GM19328 (cell line): ENCODE measurements around the gene LRMDA.

ENCODE experiments used
- ATAC-seq: cut with Tn5 transposase; IDR thresholded peaks from one replicate; pipeline ENCODE4 v1.9.1; 2021; ENCODE audit warnings: mild to moderate bottlenecking, moderate library complexity; ENCODE audit not compliant: unreplicated experiment

Gene LRMDA

DNA sequence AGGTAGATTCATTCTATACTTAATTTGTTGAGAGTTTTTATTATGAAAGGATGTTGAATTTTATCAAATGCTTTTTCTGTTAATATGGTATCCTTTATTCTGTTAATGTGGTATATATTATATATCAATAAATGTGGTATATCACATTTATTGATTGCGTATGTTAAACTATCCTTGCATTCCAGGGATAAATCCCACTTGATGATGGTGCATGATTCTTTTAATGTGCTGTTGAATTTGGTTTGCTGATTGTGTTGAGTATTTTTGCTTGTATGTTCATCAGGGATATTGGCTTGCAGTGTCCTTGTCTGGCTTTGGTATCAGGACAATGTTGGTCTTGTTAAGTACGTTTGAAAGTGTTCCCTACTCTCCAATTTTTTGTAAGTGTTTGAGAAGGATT is 11.9 kb downstream of the LRMDA start:
- no peak for ATAC-seq

DNA sequence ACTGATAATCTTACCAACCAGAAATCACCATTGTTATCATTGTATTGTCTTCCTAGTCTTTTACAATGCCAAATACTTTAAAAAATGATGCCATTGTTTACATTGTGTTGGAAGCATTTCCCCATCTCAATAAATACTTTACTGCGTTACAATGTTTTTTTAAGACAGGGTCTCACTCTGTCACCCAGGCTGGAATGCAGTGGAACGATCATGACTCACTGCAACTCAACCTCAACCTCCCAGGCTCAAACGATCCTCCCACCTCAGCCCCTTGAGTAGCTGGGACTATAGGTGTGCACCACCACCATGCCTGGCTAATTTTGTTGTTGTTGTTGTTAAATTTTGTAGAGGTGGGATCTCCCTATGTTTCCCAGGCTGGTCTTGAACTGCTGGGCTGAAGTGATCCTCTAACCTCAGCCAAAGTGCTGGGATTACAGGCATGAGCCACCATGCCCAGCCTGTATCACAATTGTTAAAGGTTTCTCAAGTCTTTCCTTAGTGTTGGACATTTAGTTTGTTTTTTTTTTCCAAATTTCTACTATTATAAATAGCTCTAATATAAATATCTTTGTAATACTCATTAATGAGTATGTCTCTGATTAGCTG is 13.5 kb downstream of the LRMDA start:
- ATAC-seq: no peak

DNA sequence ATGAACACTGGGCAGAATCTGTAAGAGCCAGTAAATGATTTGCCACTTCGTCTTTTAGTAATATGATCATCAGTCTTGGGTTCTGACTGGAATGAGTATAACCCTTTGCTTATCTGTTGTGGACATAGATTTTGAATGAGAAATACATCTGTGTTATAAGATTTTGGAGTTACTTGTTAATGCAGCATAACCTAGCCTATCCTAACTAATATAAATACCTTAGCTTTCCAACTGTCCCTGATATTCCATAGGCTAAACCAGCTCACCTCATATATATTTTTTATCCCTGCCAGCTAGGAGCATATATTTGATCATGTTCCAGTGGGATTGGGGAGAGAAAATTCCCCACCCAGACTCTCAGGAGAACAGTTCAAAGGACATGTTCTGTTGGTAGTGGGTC is 15.1 kb downstream of the LRMDA start:
- ATAC-seq: no peak

DNA sequence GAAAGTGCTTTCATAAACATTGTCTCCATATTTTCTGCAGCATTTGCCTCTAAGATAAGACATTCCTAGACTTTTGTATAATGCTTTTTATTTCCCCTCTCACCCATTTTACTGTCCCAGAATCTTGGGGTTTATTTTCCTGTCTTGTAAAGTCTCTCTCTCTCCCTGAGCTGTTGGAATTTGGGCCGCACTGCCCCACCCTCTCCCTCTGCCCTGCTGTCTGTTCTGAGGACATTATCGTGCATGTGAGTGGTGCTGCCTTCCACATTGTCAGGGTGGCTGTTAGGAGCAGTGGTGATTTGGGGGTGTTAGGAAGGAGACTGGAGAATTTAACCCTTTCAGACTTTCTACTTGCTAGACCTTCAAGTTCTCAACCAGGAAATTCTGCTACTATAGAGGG is 16.7 kb downstream of the LRMDA start:
- ATAC-seq: no peak

DNA sequence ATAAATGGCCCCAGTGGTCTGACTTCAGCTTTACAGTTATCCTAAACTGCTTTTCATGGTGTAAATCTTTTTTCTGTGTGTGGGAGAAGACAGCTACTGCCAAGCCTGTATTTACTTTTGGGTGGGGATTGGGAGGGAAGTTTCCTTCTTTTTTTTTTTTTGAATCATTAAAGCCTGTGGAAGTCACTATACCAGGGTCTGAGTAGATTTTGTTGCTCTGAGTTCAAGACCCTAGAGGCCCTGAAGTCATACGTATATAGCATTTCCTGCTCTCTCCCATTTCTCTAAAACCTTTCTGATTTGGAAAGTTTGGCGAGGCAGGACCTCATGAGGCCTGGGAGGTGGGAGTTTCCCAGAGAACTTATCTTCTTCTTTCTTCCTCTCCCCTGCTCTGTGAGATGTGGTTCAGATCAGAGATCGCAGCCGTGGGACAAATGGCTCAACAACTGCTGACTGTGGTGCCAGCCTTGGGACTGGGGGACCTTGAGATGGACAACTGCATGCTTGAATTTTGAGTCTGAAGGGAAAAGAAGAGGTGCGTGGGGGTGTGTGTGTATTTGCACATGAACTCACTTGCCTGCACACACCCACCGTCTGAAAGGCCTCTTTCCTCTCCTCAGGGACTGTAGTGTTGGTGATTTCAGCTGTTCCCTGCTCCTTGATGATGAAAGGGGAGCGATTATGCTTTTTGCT is 18.1 kb downstream of the LRMDA start:
- ATAC-seq: no peak

DNA sequence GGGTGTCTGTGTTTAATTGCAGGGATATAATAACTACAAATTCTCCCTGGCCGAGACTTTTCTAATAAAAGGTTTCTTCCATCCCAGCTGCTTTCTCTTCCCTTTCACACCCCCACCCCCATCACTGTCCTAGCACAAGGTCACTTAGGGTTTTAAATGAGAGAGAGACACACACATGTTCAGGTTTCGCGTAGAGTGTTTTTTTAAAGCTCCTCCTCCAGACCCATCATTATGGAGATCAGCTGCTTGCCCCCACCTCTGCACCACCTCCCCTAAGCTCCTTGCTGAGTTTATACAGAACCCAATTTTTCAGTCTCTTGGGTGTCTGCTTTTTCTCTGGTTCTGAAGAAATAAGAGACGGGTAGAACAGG is 18.6 kb downstream of the LRMDA start:
- ATAC-seq: no peak

DNA sequence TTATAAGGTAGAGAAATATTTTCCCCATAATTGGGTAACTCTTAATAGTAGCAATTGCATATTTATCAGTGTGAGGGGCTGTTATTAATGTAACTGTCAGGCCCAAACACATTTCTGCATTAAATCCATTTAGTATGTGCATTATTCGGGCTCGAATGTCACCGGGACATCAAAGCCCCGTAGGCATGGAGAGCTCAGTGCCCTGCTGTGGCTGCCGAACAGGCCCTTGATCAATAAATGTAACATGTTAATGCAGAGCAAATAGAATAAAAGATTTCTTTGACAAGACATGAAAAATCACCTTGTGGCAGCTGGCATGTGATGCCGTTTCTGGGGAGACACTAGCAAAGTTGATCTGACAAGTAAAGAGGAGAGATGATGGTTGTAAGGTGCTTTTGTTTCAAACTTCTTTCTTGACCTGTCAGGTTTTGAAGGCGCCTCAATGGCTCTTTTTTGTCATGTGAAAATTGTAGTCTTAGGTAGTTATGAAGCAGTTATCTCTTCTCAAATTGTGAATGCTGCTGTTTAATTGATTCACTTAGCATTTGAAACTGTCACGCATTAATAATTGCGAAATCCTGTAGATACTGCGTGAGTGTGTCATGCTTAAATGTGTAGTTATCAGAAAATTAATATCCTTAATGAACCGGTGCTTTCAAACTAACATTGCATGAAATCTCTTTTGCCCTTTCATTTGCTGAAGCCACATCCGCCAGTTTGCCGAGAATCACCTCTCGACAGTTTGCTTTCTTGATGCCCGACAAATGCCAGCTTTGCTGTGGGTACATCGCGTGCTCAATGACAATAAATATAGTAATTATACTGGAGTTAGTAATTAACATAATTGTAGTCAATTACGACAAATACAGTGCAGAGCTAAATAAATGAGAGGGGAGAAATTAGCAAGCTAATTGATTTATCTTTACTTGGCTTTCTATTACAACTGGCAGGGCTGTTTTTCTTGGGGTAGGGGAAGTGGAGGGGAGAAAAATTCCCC is 19.5 kb downstream of the LRMDA start:
- ATAC-seq: no peak

DNA sequence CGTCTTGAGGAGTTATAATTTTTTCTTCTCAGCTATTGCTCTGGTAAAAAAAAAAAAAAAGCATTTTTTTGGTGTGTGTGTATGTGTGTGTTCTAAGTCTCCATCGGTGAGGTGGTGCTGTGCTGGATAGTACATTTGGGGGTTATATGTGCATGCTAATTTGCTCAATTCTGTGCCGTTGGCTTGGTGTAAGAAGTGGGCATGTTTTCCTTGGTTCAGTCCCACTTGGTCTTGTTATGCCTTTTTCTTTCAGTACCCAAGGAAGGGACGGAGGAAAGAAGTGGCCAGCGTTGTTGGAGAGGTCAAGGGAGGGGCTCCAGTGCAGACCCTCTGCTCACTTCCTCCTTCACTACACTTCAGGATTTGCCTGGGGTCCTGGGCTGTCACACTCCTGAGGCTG is 20.4 kb downstream of the LRMDA start:
- ATAC-seq: no peak

DNA sequence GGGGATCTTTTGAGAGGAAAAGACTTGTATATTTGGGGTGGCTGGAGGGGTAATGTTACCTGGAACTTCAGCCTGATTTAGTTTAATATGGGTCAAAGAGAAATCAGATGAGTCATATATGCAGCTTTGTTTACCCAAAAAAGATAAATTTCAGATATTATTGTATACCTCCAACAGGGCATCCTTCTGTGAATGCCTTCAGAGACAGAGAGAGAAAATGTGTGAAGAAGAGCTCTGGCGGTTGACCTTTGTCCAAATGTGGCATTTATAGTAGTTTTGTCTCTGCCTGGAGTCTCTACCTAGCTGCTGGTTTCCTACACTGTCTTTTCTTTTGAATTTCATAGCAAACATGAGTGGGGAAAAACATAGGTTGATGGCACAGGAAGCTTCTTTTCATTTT is 21.6 kb downstream of the LRMDA start:
- no peak for ATAC-seq

DNA sequence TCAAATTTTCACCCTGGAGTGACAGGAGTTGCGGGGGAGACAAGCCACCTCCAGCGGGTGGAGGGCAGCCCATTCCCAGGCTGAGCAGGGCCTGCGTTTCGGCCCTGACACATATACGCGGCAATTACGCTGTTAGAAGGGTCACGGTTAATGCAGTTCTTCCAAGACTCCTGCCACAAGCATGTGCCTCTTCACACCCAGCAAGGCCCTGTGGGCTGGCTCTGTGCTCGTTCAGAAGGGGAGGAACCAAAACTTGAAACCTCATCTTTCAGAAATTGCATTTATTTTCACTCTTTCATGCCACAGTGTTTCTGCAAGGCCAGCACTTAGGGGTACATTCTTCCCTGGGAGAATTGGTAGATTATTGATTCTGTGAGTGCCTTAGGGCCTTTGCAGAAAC is 24.7 kb downstream of the LRMDA start:
- no peak for ATAC-seq

DNA sequence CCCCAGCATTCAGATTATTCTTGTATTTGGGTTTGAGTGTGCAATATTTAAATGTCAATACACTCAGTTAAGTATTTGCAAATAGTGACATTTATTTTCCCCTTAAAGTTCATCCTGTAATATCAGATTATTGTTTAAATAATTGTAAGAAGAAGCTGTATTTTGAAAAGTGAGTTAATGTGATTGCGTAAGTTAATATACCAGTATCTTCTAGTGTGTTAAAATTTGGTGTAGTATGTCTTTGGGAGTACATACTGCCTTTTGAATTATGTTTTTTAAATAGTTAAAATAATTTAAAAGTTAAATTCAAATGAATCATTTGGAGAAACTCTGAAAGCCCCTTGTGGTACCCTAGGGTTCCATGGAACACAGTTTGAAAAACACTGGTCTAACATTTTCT is 28.6 kb downstream of the LRMDA start:
- no peak for ATAC-seq

DNA sequence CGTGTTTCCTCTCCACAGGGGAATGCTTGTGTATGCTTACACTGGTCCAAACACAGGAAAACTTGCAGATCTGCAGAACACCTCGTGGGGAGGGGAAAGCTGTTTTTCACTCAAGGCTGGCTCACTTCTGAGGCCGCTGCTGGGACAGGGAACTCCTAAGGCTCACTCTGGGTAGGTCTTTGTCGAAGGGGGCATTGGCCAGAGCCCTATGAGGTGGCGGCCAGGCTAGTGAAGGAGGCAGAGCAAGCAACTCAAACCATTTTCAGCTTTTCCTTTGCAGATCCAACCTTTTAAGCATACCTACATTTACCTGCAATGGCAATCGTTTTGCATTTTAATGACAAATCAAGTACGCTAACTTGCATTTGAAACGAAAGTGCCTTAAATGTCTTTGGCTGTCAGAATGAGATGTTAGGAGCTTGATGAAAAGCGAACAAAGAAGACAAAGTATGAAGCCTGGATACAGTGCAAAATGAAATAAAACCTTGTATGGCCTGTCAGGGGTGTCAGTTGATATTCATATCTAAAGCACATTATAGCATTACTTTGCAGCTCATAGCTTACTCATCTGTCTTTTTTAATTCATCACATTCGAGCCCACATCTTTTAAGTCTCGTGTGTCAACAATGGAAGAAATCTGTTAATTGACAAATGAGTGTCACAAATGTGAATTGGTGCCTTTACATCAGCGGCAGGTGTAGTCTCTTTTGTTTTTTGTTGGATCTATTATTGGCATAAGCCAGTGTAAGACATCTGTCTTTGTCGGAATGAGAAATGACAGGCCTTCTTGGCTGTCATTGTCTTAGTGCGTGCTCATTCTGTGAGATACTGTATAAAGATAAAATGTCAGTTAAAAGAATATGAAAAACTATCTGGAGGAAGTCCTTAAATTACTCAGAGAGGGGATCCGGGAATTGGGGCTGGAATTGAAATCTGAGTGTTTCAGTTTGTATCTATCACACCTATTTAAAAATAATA is 30.5 kb downstream of the LRMDA start:
- no peak for ATAC-seq

DNA sequence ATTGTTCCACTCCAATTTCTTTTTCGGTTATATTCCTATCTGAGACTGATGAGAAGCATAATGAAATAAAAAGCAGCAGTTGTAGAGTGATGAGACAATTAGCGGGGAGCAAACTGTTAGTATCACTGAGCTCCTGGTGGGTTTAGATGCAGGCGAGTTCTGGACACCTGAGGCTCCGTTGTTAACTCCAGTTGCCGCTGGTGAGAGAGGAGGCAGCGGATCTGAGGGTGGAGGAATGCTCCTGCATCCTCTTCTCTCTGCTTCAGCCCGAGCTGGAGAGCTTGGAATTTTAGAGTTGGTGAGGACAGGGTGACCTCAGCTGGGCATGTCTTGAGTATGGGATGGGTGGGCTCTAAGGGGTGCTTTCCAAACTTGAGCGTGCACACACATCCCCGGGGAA is 31.4 kb downstream of the LRMDA start:
- ATAC-seq: no peak

DNA sequence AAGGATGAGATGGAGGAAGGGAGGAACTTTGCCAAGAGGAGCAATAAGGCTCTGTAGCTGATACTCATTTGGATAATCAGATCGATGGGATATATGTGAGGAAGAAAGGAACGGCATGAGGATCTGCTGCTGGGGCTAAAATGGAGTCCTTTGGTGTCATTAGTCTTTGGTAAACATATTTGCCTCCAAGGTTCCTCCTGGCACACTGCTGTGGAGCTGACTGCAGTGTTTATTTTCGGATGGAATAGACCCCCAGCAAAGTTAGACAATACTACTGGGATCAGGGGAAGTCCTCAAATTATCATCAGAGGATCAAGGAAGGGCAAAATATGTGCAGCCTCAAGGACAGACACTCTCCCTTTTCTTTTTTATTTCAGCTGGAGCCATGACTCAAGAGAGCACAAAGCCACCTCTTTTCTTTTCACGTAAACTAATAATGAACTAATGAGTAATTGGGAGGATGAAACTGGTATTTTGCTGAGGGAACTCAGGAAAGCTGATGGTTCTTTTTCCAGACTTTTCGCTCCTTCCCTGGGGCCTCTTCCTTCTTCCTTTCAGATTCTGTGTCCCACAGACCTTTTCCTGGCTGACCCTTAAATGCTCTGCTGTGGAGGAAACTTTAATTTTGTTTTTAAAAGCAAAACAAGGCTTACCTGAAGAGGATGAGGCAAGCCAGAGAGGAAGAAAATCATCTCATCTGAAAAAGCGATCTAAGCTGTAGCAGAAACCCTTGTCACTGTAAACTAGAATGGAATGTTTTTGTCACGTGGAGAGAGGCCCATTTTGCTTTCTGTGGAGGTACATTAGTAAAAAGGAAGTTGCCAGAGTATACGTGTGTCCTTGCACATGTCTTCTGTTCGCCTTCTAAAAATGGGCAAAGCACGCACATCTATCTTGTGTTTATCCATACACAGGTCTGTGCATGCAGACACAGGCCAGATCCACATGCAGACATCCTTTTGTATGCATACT is 33.3 kb downstream of the LRMDA start:
- ATAC-seq: no peak

DNA sequence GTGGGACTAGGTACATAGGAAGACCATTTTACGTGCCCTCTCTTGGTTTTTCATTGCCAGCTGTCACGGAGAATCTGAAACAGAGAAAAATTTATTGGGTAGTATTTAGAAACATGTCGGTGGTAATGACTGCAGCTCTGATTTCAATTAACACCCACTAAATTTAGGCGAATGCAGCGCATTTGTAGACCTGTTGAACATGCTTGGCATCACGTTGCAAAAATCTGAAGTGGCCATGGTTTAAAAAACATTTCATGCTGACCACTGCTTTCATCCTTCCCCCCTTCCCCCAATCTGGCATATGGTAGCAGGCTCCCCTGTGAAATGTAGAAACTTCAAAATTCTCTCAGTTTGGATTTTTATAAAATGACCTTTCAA is 34.0 kb downstream of the LRMDA start:
- no peak for ATAC-seq

DNA sequence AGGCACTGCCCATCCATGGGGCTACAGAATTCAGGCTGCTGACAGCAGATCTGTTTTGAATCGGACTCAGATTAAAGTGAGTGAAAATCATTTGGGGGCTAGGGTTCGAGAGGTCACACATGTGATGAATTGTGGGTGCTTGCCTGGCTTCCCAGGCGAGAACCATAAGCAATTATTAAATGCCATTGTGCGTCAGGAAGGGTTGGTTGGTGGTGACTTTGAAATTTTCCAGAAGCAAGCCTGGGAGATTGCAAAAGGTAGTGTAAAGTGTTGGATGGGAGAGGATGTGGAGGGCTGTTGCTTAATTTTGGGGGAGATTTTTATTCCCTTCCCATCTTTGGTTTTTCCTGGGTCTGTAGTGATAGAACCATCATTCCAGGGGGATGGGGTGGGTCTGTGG is 34.6 kb downstream of the LRMDA start:
- ATAC-seq: no peak

DNA sequence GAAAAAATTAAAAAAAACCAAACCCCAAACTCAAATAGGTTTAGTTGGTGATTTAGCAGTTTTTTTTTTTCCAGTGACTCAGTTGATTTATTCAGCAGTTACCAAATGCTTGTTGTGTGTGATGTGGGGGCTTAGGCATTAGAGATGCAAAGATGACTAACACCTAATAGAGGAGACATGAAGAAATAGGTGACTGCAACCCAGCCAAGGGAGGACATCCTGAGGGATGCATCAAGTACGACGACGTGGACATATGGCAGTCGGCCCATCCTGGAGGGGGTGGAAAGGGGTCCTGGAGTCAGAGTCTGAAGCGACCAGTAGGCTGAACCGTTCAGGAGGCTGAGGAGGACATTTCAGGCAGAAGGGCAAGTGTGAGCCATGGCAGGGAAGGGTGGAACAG is 35.5 kb downstream of the LRMDA start:
- no peak for ATAC-seq

DNA sequence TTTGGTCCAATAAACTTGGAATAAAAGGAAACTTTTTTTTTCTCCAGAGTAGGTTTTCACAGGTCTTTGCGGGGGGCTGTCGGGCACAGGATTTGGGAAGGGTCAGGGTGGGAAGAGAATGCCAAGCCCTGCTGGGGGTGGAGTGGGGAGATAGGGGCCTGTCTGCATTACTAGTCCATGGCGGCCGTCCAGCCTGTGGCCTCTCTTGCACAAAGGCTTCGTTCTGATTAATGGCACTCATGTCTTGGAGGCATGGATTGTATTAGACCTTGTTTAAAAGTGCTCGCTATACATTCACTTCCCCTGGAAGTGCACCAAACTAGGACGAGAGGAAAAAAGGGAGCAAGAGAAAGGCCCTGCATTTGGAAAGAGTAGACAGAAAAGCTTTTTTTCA is 37.2 kb downstream of the LRMDA start:
- ATAC-seq: no peak

DNA sequence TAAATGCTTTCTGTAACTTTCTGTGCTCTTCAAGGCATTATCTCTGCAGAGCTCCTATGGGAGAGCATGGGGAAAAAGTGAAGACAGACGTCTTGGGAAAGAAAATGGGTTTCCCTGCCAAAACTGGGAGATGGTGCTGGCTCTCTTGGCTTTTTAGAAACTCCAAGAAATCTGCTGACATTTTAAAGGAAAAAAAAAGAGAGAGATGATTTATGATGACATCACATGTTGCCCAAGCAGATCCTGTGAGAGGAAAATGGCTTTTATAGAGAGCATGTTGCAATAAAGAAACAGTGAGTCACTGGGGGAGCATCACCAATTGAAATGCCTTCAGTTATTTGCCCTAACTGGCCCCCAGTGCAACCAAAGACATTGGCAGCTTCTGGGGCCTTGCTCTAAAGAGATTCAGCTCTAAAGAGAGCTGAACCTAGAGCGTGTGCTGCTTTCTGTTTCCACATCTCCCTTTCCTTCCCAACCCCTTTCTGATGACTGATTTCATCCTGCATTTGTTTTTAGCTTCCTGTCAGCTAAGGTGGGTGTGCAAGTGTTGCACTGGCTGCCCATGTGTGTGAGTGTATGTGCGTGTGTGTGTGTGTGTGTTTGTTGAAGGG is 37.7 kb downstream of the LRMDA start:
- ATAC-seq: no peak
